HL-60/S4 treated with retinoic acid at 250 ng/mL for 4 days and 3 days (cell line): ENCODE data around the gene EFNB3.

Source experiments
- in situ Hi-C: fragments of 300-500 bp; cut with MboI; formaldehyde crosslinking; loops from 2 replicates; pipeline ENCODE4 v1.7.0; 2022; ENCODE audit warnings: low sequenced_read_pairs

Gene EFNB3

DNA sequence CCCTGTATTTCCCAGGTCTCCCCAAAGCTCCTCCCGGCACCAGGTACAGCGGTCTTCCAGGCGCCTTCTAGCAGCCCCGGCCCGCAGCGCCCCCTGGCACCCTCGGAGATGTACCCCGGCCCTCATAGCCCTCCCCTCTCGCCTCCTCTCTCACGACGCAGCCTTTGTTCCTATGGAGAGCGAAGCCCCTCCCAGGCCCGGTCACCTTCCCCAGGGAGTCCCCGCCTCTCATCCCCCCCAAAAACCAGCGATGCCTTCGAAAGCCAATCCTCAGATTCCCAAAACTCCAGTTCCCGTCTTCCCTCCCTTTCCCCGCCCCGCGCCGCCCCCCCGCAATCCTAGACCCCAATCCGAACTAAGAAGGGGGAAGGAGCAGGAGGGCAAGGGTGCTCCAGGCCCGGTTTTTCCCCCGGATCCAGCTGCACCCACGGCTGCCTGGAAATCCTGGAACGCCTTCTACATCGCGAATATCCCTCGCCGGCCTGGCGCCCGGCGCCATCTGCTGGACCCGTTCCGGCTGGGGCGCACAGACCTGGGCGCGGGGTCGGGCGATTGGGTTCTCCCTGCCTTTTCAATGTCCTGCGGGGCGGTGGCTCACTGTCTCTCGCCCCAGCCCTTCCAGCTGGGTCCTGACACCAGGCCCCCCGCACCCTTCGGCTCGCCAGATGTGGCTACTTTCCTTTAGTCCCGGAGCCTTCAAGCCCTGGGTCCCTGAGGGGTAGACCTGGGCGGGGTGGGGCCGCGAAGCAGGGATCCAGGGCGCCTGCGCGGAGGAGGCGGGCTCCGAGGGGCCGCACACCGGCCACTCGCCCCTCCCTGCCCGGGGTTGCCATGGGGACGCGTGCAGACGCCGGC is 12.1 kb downstream of the EFNB3 start, which contains the start of gene DNAH2:
Gene DNAH2 (plus strand): TSS at position 844 of the 855 bp plus-strand sequence. CDS start 1,991 bp downstream, outside the sequence.
- in situ Hi-C loops, result no loop called here

DNA sequence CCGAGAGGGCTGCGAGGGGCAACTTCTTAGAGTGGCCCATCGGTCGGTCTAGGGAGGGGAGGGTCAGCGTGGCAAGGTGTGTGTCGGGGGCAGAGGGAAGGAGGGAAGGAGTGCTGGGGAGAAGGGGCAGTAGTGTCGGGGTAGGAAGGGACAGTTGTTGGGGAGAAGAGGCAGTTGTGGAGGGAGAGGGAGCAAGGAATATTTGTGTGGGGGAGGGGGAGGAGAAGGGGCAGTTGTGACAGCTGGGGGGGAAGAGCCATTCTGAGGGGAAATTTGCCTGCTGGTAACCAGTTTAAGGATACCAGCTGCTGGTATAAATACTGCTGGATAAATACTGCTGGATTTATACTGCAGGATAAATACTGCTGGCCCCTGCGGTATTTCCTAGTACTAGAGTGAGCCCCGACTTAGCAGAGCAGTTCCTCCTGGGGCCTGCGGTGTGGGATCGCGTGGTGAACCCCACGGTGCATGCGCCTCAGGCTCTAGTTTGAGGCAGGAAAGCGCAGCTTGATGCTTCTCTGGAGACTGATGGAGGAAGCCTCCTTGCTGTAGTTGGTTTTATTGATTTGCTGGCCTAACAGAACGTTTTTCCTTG is 12.9 kb downstream of the EFNB3 start:
- in situ Hi-C loops, result no loop called here

DNA sequence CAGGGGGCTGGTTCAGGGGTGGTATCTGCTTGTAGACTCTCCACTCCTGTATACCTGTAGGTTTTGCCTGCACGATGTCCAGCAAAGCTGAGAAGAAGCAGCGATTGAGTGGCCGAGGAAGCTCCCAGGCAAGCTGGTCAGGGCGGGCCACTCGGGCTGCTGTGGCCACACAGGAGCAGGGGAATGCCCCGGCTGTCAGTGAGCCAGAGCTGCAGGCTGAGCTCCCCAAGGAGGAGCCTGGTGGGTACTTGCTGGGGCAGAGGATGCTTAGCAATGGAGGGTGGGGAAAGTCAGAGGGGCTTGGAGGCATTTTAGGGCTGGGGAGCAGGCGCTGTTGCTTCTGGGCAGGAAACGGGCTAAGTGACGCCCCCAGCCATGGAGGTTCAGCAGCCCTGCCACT is 14.7 kb downstream of the EFNB3 start:
- in situ Hi-C loops, result no loop called here

DNA sequence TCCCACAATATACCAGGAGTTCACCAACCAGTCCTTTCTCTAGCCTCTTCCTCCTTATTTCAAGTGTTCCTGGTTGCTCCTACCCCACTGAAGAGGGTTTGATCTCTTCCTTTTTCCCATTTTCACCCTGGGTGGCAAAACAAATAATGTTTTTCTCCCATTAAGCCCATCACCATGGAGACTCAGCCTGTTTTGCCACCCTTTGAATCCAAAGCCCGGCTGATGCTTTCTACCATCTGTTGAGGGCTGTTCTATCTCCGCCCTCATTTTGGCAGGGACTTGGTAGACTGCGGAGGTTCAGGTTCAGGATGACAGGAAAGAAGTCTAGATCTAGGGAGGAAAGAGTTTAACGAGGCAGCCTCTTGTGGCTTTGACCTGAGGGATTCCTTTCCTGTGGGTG is 15.1 kb downstream of the EFNB3 start:
- in situ Hi-C loops, result no loop called here

DNA sequence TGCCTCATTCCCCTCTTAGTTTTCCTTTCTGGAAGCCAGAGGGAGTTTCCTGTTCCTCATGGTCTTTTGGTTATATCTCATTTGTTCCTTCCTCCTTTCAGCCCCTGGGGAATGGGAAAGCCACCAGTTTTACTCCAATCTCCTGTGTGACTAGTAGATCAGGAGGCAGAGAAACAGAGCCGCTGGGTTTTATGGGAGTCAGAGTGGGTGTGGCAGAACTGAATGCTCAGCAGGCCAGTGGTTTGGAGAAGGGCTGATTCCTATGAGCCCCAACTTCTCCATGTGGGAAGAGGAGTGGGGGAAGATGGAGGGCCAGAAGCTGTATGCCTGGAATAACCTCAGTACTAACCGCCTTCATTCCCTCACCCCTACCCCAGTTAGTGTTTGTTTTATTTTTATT is 16.6 kb downstream of the EFNB3 start:
- in situ Hi-C loops, result no loop called here

DNA sequence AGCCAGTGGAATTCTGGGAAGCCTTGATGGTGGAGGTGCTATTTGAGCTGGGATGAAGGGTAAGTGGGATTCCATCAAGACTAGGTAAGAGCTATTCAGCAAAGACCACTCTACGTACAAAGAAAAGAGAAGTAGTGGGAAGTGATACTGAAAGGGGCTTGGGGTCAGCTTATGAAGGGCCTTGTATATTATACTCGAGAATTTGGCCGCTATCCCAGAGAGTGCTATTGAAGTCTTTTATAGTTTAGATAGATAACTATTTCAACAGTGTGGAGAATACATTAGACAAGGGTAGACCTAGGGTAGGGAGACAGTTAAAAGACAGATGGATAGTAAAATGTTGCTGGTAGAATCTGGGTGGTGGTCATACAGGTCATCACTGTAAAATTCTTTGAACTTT is 22.9 kb downstream of the EFNB3 start:
- in situ Hi-C loops, result no loop called here

DNA sequence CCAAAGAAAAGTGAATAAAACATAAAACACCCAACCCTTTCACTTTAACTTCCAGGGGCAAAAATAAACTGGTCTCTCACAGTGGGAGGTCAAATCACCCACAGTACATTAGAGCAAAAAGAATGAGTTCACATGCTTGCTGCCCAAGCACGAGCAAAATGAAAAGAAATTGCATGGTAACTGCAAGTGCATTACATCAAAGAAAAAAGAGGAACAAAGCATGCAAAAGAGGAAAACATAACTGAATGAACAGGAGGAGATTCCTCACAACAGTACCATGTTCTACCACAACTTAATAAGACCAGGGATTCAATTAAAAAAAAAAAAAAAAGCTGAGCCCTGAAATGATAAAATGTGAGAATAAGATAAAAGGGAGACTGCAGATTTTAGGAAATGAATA is 24.8 kb downstream of the EFNB3 start:
- in situ Hi-C loops, result no loop called here

DNA sequence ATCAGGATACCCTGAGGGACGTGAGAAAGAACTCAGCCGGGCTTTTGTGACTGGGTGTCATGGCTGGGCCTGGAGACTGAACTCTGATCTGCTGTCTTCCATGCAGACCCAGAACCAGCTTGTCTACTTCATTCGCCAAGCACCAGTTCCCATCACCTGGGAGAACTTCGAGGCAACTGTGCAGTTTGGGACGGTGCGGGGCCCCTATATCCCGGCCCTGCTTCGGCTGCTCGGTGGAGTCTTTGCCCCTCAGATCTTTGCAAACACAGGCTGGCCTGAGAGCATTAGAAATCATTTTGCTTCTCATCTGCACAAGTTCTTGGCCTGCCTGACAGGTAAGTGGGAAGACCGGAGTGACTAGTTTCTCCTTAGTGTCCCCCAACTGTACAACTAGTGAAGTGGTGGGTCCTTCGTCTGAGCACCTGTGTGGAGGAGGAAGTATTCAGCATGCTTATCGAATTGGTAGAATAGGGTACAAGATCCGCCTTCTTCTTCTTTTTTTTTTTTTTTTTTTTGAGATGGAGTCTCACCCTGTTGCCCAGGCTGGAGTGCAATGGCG is 28.1 kb downstream of the EFNB3 start:
- in situ Hi-C loops, result no loop called here

DNA sequence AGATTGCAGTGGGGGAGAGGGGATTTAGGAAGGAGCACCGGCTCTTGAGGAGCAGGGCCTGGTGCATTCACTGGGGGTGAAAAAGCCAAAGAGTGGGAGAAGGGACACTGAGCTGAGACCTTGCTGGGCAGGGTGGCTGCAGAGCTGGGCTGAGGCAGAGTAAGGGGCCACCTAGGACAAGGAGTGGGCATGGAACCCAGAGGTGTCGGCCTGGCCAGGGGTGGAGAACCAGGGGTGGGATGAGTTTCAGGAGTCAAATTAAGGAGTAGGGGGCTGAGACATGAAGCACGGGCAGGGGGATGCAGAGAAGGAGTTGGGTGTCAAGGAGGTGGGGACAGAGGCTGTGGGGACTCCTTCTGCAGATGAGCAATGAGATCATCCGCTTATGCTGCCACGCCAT is 32.6 kb downstream of the EFNB3 start:
- in situ Hi-C loops, result no loop called here

DNA sequence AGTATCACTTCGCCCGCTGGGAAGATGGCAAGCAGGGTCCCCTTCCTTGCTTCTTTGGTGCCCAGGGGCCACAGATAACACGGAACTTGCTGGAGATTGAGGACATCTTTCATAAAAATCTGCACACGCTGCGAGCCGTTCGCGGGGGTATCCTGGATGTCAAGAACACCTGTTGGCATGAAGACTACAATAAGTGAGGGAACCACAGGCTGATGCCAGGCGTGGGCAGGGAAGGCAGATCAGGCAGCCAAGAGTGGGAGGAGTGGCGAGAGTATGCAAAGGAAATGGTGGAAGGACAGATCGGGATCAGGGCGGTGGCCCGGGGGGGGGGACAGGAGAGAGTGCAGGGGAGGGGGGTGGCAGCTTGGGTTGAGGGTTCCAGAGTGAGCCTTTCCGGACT is 34.7 kb downstream of the EFNB3 start:
- in situ Hi-C loops, result no loop called here

DNA sequence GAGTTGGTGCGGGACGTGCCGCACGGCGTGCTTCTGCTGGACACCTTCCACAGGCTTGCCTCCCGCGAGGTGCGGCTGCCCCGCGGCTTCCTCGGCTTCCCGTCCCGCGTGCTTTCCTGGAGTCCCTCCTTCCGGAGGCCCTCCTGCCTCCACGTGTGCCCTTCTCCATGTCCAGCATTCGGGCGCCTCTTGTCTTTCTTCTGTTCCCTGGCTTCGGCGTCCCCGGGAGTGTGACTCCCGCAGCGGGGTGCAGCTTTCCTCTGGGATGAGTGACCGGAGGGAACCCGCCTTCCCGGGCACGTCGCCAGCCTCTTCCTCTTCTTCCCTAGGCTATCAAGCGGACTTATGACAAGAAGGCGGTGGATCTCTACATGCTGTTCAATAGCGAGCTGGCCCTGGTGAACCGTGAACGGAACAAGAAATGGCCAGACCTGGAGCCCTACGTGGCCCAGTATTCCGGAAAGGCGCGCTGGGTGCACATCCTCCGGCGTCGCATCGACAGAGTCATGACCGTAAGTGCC is 35.5 kb downstream of the EFNB3 start:
- in situ Hi-C loops, result no loop called here

DNA sequence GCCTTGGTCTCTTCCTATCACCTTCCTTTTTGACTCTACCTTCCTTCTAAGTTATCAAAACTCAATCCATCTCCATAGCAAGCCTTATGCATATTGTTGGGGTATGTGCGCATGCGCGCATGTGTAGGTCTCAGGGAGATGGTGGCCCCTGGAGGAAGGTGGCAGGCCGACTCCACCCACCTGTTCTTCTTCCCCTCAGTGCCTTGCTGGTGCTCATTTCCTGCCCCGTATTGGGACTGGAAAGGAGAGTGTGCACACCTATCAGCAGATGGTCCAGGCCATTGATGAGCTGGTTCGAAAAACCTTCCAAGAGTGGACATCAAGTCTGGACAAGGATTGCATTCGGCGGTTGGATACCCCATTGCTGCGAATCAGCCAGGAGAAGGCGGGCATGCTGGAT is 37.7 kb downstream of the EFNB3 start:
- in situ Hi-C loops, result no loop called here

DNA sequence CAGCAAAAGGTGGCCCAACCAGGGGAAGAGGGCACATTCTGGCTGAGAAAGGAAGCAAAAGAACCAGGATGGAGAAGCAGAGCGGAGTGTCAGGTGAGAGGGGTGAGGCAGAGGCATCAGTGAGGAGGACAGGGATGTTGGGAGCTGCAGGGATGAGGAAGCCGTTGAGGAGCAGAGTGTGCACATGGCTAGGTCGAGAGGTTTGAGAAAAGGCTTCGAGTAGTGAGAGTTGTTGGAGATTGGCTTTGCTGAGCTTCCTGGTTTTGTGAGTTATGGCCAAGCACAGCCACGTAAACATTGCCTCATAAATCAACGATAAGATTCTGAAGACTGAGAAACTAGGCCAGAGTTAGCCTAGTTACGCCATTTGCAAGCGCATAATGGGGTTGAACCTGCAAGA is 39.4 kb downstream of the EFNB3 start:
- in situ Hi-C loops, result no loop called here

DNA sequence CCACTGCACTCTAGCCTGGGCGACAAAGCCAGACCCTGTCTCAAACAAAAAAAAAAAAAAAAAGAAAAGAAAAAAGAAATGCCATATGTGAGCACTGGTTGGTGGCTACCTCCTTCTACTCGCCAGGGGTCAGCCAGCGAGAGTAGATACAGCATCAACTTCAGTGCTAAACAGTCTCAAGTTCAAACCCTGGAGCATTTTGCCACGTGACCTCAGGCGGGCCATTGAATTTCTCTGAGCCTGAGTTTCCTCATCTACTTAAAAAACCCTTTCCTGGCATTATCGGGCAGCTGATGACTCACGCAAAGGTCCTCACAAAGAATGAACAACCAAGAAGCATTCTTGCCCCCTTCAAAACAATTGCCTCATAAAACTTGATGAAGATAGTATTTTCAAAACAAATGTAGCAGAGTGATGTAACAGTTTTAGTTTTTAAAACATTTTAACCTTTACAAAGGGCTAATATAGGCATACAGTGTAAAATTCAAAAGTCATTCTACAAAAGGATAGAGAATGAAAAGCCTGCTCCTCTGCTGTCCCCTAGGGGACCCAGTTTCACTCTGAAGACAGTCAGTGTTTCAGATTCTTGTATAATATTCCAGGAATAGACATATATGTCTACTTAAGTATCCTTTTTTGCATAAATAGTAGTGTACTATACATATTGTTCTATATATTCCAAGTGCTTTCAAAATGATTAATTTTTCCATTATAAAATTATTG is 40.9 kb downstream of the EFNB3 start:
- in situ Hi-C loops, result no loop called here

DNA sequence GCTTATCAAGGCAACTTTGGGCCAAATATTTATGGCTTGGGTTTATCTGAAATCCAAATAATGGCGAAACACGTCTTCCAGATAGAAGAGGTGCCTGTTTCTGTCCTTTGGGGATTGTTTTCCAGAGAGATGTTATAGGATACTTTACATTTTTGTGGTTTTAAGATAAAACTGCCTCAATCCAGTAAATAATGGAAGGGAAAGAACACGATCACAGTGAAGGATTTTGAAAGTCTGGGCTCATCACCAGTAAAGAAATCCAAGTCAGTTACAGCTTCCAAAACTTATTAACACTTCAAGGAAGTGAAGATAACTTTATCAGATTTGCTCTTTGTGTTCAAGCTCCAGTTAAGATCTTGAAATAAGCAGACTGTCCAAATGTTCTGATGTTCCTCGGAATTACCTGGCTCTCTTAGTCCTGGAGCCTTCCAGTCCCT is 42.7 kb downstream of the EFNB3 start:
- in situ Hi-C loops, result no loop called here

DNA sequence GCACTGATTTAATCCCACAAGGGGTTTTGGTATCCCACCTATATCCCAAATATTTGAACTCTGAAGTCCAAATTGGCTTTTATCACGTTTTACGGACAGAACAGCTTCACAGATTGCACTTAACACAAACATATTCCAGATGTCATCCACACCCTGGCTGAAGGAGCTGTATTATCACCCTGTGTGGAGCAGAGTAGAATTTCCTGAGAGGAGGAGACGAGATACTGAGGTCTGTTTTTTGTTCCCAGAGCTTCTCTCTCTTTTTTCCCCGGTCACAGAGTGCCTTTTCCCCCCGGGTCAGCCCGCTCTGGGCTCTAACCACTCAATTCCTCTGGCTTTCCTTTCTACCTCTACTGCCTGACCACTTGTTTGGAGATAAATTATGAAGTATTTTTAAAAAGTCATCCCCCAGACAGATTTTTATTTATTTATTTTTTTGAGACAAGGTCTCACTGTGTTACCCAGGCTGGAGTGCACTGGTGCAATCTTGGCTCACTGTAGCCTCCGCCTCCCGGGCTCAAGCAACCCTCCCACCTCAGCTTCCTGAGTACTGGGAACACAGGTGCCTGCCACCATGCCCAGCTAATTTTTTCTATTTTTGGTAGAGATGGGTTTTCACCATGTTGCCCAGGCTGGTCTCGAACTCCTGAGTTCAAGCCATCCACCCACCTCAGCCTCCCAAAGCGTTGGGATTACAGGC is 43.2 kb downstream of the EFNB3 start:
- in situ Hi-C loops, result no loop called here

DNA sequence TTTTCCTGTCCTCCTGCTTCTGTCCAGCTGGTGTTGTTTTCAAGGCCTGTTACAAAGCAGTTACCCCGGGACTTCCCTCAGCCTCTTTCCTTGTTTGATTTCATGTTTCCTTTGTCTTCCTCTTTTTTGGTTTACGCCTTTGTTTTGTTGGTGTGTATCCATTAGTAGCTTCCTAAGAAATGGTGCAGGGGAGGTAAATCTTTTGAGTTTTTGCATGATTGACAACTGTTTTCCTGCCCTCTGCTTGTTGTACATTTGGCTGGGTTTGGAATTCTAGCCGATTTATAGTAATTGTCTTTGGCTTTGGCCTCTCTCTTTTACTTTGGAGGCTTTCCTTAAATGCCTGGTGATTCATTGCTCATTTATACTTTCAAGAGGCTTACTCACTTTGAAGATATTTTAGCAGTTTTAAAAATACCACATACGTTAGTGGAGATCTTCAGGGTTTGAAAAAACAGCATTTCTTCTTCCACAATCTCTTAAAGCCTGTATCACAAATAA is 45.4 kb downstream of the EFNB3 start:
- in situ Hi-C loops, result no loop called here

DNA sequence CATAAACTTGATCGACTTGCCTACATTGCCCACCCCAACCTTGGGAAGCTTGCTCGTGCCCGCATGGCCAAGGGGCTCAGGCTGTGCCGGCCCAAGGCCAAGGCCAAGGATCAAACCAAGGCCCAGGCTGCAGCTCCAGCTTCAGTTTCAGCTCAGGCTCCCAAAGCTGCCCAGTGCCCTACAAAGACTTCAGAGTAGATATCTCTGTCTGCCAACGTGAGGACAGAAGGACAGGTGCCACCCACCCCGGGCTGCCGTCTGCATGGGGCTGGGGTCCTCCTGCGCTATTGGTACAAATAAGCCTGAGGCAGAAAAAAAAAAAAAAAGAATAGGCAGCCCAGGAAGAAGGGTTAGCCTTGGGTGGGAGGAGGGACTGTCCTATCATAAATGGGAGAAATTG is 49.7 kb downstream of the EFNB3 start:
- in situ Hi-C loops, result no loop called here

DNA sequence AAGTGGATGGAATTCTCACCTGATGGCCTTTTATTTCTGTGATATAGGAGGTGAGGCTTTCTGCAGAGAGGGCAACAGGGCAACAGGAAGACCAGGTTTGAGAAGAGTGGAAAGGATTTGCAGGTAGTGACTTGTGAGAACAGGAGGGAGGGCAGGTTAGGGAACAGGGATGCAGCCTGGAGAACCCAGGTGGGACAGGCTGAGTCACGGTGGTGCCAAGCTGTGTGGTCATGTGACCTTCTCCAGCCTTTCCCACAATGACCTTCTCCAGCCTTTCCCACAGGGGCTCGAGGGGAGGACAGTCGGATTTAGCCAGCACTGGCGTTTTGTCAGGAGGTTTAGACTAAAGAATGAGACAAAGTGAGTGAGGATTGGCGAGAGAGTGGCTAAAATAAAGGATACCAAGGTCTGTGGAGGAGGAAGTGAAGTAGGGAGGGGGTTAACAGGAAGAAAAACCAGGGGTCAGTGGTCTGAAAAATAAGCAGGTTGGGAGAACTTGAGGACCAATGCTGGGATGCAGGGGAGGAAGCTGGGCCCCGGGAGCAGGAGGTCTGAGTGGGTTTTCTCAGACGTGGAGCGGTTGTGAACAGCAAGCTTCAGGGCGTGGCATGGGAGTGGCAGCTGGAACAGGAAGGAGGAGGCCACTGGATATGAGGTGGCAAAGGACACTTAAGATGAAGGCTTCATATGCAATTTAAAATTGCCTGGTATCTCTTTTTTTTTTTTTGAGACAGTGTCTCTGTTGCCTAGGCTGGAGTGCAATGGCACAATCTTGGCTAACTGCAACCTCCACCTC is 50.3 kb downstream of the EFNB3 start:
- in situ Hi-C loops, result no loop called here

DNA sequence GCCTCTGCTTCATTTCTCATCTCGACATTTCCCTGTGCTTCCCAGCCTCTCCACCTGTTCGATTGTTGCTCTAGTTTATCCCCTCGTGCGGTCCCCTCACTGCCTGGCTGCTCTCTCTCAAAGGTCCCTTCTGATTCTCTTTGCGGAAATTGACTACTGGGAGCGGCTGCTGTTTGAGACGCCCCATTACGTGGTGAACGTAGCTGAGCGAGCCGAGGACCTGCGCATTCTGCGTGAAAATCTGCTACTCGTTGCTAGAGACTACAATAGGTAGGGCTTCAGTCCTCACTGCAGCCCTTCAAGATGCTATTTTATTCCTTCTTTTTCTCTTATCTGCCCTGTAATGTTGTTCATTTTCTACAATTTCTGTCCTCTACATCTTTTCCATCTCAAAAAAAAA is 52.0 kb downstream of the EFNB3 start:
- in situ Hi-C loops, result no loop called here
